ENCODE measurements around the gene LRMDA.

GRCh38 chr10:76268954-76269353 lies 837.5 kb downstream of the LRMDA start:
- TF ChIP-seq CTCF (IDR thresholded peaks at IDR 0.05) (no peak), EZH2 (IDR thresholded peaks at IDR 0.05; ENCODE audit: borderline replicate concordance, insufficient read depth, low read depth, low read length, poor library complexity, severe bottlenecking) (no peak)
